GM19035 (cell line): Measurements from ENCODE around the gene NDUFA12.
A peak's percentile ranks its signal among the peaks of the same experiment; 100 is the strongest.
"Not testable (repeated sequence)": the region's sequence is repeated elsewhere in the genome, so short reads cannot be mapped to it uniquely, and the experiment has no call there.

Source experiments
- ATAC-seq: cut with Tn5 transposase; IDR thresholded peaks from one replicate; pipeline ENCODE4 v1.9.1; 2021; ENCODE audit not compliant: unreplicated experiment

The NDUFA12 gene

DNA sequence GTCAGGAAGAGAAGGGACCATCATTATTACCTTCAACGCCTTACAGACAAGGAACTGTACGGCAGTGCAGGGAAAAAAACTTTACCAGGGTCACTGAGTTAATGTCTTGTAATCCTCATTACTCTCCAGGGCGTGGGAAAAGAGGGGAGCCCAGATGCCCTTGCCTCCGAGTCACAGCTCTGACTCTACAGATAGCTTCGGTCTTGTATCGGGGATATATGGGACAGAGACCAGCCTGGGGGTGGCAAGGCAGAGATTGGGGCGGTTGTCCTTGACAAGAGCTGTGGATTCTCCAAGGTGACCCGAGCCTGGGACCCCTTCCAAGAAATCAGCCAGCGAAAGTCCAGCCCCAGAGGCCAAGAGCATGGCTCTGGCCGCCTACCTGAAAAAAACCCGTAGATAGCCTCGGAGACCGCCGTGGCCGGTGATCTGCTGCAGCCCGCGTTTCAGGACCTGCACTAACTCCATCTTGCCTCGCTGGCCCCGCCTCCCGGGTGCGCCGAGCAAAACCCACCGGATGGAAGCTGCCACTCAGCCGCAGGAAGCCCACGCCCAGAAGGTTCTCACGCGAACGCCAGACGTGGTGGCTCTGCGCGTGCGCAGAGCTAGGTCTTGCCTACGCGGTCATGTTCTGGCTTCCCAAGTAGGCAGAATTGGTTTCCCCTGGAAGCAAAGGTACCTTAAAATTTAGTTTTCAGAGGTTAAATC, at the start of gene NDUFA12:
TSS of gene NDUFA12 (minus strand) at position 485 of the 708 bp plus-strand sequence. CDS start at position 468, 17 bp downstream.
- peak; percentile 99 for ATAC-seq

DNA sequence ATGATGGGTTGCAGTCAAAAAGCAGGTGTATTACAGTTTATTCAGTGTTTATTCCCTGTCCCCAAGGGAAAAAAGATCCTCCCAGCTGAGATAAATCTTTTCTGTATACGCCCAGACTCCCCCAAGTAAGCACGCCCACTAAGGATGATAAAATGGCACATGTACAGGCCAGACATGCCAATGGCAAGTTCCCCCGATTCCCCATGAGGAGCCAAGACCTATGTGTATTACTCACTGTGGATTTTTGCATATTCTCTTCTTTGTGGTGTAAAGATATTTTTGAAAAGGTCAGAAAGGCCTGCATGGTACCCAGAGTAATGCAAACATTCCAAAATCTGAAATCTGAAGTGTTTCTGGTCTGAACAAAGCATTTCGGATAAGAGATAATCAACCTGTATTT, 47.7 kb upstream of the NDUFA12 start:
- no peak for ATAC-seq

DNA sequence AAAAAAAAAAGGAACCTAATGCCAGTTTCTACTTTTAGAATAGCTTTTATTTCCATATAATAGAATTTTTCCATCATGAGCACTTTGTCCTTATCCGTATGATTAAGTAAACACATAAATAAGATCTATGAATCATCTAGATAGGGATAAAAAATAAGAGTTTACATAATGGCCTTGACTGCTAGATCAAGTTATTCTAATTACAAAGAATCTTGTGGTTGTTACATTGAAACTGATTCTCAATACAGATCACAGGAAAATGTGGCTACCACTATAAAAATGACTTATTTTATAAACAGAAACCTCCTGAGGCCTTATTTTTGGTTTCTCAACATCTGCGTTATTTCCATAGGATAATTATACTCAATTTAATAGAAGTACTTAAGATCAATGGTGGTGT, 34.4 kb upstream of the NDUFA12 start:
- ATAC-seq, result no peak

DNA sequence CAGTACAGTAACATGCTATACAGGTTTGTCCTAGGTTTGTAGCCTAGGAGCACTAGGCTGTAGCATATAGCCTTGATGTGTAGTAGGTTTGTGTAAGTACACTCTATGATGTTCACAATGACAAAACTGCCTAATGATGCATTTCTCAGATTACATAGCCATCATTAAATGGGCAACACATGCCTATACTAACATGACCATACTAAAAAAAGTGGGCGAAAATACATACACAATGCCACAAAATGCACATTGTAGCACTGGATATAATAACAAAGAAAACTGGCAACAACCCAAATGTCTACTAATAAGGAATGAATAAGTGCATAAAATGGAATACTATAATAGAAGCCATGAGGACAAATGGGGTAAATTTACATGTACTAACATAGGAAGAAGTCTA, 31.3 kb upstream of the NDUFA12 start:
- no peak for ATAC-seq

DNA sequence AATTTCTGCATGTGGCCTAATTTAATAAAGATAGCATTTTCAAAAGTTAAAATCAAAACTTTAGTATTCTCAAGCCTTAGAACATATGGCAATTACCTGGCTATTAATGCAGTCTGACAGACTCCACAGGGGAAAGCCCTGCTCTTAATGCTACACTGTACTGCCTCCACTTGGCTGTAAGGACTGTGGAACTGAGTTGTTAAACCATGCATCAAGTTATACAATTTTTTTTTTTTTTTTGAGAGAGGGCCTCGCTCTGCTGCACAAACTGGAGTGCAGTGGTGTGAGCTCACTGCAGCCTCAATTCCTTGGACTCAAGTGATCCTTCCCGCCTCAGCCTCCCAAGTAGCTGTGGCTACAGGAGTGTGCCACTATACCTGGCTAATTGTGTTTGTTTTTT, 19.0 kb upstream of the NDUFA12 start:
- ATAC-seq, result no peak

DNA sequence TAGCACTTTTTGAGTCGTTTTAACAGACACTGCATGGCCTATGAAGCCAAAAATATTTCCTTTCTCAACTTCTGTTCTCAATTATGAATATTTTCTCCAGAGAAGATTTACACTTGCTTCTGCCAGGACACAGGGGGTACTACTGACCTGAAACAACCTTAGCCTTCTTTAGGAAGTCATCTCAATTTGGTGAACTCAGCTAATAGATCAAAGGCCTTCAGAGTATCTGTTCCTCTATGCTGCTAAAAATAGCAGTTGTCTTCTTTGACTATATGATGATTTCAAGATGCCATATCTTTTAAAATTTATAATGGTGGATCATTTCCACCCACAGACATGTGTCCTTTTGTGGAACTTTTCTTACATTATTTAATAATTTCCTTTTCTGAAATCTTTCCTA, 14.0 kb upstream of the NDUFA12 start:
- no peak for ATAC-seq

DNA sequence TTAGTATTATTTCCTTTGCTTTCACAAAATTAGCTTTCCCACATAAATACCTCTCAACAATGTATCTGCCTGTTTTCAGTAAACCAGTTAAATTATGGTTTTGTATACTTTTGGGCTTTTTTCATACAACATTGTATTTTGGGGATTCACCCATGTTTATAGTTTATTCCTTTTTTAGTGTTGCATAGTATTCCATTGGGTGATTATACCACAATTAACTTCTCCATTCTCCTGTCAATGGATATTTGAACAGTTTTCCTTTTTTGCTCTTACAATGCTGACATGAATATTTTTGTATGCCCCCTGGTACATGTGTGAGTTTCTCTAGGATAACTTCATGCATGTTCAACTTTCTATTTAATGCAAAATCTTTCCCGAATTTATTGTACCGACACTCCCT, 12.6 kb upstream of the NDUFA12 start:
- ATAC-seq, result no peak

DNA sequence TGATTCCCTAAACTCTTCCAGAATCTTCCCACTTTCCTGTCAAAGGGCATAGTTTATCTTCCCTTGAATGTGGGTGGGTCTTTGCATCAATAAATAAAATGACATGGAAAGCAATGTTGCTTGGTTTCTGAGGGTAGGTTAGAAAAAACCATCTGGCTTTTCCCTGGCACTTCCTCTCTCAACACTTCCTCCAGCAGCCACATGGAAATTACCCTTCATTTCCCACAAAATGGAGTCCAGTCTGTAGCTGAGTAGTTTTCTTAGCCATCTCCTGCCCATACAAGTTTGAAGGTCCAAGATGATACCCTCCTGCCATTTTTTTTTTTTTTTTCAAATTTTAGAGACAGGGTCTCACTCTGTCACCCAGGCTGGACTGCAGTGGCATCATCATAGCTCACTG, 11.1 kb upstream of the NDUFA12 start:
- no peak for ATAC-seq

DNA sequence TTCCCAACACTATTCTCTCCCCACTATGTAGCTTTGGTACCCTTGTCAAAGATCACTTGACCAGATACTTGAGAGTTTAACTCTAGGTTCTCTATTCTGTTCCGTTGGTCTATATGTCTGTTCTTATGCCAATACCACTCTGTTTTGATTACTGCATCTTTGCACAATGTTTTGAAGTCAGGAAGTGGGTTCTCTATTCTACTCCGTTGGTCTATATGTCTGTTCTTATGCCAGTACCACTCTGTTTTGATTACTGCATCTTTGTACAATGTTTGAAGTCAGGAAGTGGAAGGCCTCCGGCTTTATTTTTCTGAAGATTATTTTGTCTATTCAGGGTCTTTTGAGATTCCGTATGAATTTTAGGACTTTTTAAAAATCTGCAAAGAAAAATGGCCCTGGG, 2.7 kb upstream of the NDUFA12 start:
- no peak for ATAC-seq

DNA sequence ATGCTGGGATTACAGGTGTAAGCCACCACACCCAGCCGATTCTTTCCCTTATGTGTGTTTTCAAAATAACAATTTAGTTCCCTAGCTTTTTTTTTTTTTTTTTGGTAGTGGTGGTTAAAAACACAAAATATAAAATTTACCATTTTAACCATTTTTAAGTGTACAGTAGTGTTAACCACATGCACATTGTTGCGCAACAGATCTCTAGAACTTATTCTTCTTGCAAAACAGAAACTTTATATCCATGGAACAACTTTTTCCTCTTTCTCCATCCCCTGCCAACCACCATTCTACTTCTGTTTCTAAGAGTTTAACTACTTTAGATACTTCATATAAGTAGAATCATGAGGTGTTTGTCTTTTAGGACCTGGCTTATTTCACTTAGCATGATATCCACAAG, 1.1 kb upstream of the NDUFA12 start:
- ATAC-seq, result no peak

DNA sequence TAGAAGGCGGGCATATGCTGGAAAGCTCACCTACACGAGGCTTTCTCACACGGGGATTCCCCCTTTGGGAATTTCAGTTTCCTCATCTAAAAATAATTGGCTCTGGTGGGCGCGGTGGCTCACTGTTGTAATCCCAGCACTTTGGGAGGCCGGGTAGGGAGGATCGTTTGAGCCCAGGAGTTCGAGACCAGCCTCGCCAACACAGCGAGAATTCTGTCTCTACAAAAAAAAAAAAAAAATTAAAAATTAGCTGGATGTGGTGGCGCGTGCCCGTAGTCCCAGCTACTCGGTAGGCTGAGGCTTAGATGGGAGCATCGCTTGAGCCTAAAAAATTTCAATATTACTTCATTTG, 400 bp upstream of the NDUFA12 start:
- no peak for ATAC-seq

DNA sequence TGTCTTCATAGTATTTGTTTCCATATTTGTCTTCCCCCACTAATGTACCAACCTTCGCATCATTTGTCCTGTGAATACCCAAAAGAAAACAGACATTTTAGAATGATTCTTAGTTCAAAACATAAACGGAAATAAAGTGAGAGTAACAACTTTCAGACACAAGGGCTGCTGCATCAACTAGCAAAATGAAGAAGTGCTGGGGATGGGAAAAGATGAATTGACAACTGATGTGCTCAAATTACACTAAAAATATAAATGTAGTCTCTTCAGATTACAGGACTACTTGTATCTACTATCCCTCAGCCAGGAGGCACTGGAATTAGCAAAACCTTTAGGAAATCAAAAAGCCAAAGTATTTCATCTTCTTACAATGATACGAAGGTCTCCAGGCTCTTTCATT, 743 bp downstream of the NDUFA12 start:
- ATAC-seq, result no peak

DNA sequence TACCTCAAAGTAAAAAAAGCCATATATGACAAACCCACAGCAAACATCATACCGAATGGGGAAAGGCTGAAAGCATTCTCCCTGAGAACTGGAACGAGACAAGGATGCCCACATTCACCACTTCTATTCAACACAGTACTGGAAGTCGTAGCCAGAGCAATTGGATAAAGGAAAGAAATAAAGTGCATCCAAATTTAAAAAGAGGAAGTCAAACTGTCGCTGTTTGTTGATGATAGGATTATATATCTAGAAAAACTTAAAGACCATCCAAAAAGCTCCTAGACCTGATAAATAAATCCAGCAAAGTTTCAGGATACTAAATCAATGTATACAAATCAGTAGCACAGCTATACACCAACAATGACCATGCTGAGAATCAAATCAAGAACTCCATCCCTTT, 5.2 kb downstream of the NDUFA12 start:
- ATAC-seq, result no peak

DNA sequence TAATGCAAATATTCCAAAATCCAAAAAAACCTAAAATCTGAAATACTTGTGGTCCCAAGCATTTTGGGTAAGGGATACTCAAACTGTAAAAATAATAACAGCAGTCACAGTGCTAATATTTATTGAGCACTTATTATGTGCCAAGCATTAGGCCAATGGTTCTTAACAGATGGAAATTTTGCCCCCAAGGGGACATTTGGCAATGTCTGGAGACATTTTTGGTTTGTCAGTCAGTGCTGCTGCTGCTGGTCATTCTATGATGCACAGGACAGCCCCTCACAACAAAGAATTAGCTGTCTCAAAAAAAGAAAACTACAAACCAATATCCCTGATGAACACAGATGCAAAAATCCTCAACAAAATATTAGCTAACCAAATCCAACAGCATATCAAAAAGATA, 5.8 kb downstream of the NDUFA12 start:
- no peak for ATAC-seq

DNA sequence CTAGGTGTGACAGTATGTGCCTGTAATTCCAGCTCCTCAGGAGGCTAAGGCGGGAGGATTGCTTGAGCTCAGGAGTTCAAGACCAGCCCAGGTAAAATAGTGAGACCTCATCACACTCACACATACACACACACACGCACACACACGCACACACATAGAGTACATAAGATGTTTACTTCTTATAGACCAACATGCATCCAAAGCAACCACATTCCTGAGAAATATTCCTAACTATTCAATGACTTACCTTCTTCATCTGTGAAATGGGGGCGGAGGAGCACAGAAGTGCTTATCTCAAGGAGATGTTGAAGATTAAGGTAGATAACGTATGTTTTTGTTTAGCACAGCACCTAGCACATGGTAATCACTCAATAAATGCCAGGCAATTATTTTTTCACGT, 6.4 kb downstream of the NDUFA12 start:
- ATAC-seq, result no peak

DNA sequence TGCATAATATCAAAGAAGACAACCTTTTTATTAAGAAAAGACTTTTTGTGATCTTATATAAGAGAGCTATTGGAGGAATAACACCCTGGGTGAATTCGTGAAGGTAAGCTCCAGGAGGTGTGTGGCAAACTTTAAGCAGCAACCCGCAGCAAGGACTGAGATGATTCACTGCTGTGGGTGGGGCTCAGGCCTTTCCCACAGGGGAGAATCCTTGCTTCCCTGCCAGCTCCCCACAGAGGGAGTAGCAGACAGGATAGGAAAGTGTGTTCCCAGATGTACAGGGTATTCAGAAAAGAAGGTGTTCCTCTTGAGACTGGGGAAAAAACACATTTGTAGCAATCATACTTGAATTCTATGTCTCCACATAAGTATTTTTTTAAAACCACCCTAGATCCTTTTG, 9.2 kb downstream of the NDUFA12 start:
- no peak for ATAC-seq

DNA sequence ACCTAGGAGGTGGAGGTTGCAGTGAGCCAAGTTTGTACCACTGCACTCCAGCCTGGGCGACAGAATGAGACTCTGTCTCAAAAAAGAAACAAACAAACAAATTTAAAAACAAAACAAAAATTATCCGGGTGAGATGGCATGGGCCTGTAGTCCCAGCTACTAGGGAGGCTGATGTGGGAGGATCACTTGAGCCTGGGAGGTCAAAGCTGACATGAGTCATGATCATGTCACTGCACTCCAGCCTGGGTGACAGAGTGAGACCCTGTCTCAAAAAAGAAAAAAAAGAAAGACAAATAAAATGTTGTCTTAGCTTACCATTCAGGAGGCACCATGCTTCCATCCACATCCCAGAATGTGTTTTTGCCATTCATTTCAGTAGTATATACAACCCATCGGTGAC, 9.6 kb downstream of the NDUFA12 start:
- ATAC-seq, result not testable (repeated sequence)

DNA sequence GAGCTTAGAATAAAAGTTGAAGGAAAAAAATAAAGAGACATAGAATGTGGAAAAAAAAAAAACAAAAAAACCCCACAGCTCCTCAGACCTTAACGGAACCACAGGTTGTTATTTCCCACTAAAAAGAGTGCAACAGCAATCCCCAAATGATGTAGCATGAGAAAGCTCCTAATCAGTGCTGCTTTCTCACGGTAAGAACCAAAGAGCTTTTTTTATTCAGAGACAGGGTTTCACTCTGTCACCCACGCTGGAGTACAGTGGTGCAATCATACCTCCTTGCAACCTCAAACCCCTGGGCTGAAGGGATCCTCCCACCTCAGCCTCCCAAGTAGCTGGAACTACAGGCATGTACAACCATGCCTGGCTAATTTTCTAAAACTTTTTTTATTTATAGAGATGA, 13.3 kb downstream of the NDUFA12 start:
- no peak for ATAC-seq

DNA sequence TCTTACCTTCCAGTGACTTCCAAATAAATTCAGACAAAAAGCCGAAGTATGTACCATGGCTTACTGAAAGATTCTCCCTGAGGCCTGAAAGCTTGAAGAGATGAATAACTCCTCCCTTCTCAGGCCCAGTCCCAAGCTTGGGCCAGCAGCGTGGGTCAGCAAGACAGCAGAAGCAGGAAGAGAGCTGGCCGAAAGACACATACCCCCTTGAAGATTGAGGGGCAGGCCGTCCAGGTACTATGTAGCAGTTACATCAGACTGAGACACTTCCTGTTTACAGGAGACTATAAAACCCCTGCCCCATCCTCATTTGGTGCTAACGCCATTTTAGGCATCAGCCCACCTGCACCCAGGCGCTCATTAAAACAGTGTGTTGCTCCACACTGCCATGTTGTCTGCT, 15.0 kb downstream of the NDUFA12 start:
- ATAC-seq, result no peak

DNA sequence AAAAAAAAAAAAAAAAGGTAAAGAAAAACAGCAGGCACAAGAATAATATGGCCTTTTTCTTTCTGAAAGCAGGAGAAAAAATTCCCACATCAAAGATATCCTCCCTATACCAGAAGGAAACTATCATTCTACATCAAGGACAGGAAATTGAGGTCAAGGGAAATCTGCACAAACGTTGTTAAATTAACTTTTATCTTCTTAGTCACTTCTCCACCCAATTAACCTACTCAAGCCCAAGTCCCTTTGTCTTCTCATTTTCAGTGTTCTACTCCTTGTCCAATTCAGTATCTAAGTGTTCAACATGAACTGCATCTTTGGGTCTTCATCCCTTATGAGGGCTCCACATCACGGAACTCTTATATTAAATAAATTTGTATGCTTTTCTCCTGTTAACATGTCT, 15.7 kb downstream of the NDUFA12 start:
- ATAC-seq, result no peak

DNA sequence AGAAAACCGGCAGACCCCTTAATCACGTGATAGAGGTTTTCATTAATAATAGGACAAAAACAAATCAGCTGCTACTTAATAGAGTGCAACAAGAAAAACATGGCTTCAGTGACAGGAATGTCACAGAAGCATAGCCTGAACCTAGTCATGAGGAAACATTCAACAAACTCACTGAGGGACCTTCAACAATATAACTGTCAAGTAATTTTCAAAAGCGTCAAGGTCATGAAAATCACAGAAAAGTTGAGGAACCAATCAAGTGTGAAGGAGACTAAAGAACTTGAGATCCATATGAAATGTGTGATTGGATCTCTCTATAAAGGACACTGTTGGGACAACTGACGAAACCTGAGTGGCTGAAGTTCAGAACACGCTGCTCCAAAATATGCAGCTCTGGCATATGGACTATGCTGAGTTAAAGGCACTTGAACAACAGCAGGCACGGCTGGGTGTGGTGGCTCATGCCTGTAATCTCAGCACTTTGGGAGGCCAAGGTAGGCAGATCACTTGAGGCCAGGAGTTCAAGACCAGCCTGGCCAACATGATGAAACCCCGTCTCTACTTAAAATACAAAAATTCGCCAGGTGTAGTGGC, 16.3 kb downstream of the NDUFA12 start:
- no peak for ATAC-seq

DNA sequence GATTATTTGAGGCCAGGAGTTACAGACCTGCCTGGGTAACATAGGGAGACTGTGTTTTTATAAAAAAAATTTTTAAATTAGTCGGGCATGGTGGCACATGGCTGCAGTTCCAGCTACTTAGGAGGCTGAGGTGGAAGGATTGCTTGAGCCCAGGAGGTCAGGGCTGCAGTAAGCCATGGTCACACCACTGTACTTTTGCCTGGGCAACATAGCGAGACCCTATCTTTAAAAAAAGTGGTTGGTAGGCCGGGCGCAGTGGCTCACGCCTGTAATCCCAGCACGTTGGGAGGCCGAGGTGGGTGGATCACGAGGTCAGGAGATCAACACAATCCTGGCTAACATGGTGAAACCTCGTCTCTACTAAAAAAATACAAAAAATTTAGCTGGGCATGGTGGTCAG, 18.4 kb downstream of the NDUFA12 start:
- not testable (repeated sequence) for ATAC-seq

DNA sequence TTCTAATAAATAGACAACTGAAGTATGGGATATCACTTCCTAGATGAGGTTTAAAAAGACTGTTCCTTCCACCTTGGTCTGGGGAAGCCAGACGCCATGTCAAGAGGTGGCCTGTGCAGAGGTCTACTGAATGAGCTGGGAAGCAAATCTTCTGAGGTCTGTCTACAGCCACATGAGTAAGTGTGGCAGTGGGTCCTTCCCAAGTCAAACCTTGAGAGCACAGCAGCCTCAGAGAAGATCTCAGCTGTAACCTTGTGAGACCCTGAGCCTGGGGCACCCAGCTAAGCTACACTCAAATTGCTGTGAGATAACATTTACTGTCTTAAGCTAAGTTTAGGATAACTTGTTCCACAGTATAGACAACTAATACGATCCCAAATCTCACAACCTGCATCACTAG, 20.2 kb downstream of the NDUFA12 start:
- no peak for ATAC-seq
